ENCODE results near the gene PTBP1.
"Not testable (repeated sequence)": the region's sequence is repeated elsewhere in the genome, so short reads cannot be mapped to it uniquely, and the experiment has no call there.

PTBP1 gene

DNA sequence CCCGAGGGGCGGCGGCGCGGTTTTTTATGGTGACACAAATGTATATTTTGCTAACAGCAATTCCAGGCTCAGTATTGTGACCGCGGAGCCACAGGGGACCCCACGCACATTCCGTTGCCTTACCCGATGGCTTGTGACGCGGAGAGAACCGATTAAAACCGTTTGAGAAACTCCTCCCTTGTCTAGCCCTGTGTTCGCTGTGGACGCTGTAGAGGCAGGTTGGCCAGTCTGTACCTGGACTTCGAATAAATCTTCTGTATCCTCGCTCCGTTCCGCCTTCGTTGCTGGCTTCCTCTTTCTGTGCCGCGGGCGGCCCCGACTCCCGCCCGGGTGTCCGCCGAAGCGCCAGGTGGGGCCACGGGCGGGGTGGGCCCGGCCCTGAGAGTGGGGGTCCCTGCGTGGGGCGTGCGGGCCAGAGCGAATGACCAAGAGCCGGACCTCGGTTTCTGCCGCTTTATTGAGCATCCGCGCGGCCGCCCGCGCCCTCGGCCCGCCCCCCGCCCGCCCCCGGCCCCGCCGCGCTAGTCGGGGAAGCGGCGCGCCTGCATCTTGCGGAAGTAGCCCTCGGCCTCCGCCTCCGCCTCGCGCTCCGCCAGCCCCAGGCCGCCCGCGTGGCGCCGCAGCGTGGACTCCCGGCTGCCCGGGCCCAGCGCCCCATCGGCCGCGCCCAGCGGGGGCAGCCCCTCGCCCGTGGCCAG is 14.9 kb downstream of the PTBP1 start:
- DNase-seq: no peak

DNA sequence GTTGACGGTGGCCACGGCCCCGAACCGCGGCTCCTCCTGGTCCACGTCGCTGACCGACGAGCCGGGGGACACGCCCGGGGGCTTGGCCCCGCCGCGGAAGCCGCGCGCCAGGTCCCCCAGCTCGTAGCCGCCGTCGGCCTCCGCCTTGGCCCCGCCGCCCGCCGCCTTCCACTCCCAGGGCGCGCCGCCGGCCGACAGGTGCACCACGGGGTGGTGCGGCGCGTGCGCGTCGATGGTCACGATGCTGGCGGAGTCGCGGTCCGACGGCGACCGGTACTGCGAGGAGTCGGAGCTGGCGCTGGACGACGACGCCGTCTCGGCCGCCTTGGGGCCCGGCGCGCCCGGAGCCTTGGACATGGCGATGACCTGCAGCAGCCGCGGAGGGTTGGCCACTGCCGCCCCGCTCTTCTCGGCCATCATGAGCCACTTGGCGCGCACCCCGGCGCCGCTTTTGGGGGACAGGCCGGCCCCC is 15.5 kb downstream of the PTBP1 start:
- DNase-seq: no peak

DNA sequence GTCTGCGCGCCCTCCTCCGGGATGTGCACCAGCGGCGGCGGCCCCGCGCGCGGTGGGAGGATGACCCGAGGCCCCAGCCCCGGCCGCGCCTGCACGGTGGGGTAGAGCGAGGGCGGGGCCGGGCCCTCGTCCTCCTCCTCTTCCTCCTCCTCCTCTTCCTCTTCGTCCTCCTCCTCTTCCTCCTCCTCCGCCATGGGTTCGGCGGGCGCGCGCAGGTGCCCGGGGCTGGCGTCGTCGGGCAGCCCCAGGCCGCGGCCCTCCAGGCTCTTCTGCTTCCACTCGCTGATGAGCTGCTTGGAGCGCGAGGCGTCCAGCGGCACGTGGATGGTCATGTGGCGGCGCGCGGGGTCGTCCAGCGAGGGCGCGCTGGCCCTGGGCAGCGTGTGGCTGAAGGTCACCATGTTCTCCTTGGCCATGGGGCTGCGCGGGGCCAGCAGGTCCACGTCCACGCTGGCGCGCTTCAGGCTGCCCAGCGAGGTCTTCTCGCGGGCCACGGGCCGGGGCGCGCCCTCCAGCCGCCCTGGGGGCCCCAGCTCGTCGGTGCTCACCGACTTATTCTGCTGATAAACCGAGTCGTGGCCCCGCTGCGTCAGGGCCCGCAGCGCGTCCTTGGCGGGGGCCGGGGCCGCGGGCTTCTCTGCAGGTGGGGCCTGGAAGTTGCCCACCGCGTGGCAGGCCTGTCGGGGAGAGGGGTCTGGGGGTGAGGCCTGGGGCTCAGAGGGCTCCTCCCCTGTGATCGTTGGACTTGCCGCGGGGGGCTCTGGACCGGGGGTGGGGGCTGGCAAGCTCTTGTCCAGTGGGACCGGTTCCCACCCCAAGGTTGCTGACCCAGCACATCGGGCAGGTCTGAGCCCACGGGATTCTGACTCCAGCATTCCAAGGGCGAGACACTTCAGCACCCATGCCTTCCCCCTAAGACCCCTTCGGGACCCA is 16.2 kb downstream of the PTBP1 start:
- no peak for DNase-seq

- DNase-seq: no peak
Observed at GRCh38 chr19:814152-815078, 17.2 kb downstream of the PTBP1 start.

DNA sequence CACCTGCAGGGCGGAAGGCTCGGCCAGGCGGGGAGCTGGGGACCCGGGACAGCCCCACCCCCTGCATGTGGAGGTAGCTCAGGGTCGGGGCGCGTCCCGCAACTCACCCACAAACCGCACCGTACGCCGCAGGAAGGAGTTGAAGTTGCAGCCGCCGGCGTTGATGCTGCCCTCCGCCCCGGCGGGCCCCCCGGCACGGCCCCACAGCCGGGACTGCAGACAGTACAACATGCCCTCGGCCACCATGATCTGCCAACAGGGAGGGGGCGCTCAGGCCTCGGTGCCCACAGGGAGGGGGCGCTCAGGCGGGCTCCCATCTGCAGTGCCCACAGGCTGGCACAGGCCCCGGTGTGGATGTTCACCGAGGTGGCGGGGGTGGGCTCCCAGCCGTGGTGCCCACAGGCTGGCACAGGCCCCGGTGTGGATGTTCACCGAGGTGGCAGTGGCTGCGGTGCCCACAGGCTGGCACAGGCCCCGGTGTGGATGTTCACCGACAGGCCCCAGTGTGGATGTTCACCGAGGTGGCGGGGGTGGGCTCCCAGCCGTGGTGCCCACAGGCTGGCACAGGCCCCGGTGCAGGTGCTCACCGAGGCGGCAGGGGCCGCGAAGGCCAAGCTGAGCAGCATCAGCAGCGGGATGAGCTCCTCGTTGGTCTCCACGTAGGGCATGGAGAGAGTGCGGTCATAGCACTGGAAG is 18.0 kb downstream of the PTBP1 start:
- DNase-seq: no peak

- no peak for DNase-seq
Observed at GRCh38 chr19:815775-816499, 18.7 kb downstream of the PTBP1 start.

DNA sequence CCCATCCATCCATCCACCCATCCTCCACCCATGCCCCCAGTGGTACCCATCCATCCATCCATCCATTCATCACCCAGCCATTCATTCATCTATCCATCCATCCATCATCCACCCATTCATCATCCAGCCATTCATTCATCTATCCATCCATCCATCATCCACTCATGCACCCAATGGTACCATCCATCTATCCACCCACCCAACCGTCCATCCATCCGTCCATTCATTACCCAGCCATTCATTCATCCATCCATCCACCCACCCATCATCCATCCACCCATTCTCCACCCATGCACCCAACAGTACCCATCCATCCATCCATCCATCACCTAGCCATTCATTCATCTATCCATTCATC is 19.2 kb downstream of the PTBP1 start:
- DNase-seq: no peak

GRCh38 chr19:820212-820611 is 23.0 kb downstream of the PTBP1 start:
- DNase-seq: not testable (repeated sequence)

DNA sequence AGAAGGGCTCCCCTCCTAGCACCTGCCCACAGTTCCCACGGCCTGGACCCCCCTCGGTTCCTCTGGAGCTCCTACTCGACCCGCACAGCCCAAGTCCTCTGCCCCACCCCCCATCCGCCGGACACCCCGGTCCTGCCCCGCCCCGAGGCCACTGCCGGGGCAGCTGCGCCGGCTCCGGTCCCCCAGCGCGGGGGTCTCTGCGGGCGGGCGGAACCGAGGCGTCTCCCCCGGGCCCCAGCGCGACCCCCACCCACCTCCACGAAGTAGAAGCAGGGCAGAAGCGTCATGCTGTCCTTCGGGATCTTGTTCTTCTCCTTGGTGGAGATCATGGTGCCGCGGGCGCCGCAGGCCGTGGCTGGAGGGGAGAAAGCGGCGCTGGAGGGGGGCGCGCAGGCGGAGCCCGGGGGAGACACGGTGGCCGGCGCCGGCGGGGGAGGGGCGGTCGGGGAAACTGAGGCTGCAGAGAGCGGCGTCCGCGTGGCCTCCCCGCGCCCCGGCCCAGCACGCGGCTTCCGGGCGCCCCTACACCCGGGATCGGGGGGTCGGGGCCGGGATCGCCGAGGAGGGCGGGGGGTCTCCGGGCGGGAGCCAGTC is 24.1 kb downstream of the PTBP1 start:
- DNase-seq: no peak

- no peak for DNase-seq
Observed at GRCh38 chr19:821825-822503, 24.7 kb downstream of the PTBP1 start, which contains the start of gene PLPPR3. TSS of gene PLPPR3 (minus strand) at chr19:821955. CDS start at chr19:821559, 396 bp downstream.

- no peak for DNase-seq
Observed at GRCh38 chr19:823565-824121, 26.4 kb downstream of the PTBP1 start.

DNA sequence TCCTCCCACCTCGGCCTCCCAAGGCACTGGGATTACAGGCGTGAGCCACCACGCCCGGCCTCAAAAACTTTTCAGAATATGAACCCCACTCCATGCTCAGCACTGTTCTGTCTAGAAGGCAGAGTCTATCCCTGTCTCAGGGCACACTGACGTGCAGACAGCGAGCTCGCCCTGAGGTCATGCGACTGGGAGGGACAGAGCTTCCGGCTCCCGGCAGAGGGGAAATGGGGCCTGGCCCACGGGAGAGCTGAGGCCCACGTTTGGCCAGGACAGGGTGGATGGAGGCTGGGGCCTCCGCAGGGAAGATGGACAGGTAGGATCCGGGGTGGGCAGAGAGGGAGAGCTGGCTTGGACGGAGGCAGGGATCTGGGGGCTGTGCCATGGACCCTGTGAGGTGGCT is 27.6 kb downstream of the PTBP1 start:
- DNase-seq: no peak

DNA sequence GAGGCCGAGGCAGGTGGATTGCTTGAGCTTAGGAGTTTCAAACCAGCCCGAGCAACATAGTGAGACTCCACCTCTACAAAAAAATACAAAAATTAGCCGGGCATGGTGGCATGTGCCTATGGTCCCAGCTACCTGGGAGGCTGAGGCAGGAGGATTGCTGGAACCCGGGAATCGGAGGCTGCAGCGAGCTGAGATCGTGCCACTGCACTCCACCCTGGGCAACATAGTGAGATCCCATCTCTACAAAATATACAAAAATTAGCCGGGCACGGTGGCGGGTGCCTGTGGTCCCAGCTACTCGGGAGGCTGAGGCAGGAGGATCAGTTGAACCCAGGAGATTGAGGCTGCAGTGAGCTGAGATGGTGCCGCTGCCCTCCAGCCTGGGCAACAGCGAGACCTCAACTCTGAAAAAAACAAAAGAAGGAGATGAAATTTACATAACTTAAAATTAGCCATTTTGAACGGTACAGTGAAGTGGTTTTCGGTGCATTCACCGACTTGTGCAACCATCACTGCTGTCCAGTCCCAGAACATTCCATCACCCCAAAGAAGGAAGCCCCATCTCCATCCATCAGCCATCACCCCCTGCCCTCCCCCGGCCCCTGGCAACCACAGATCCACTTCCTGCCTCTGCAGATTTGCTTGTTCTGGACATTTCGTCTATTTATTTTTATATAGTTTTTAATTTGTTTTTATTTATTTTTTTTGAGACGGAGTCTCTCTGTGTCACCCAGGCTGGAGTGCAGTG is 28.8 kb downstream of the PTBP1 start:
- DNase-seq: no peak

DNA sequence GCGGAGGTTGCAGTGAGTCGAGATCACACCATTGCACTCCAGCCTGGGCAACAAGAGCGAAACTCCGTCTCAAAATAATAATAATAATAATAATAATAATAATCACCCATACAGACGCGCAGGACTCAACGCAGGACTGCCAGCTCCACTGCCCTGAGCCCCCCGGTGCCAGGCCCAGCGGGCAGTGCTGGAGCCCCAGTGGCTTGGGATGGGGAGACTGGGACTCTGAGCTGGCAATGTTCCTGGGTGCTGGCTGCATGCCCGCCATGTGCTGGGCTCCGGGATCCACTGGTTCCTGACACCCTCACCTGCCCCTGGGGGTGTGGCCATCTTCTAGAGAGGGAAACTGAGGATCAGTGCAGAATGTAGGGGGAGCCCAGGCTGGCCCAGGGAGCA is 30.1 kb downstream of the PTBP1 start:
- no peak for DNase-seq

DNA sequence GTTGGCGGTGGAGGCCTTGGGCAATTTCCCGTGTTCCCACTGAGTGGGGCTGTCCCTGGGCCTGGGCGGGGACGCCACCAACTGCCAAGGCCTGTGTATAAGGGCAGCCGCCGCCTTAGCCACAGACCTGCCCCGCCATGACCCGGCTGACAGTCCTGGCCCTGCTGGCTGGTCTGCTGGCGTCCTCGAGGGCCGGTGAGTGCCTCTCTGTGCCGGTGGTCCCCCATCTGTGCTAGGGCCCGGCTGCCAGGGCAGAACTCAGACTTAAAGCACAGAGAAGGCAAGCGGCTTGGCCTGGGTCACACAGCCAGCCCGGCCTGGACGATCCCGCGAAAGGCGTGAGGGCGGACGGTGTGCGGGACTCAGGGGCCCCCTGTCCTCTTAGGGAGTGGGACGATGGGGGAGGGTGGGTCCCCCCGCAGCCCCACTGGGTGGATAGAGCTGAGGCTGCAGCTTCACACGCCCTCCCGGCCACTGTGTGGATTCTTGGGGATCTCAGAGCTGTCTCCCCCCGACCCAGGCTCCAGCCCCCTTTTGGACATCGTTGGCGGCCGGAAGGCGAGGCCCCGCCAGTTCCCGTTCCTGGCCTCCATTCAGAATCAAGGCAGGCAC is 30.6 kb downstream of the PTBP1 start, which contains the start of gene AZU1:
Gene AZU1, plus strand, starts transcription at position 128 of the 612 bp plus-strand sequence. Its CDS starts 10 bp downstream, at position 138.
- no peak for DNase-seq

DNA sequence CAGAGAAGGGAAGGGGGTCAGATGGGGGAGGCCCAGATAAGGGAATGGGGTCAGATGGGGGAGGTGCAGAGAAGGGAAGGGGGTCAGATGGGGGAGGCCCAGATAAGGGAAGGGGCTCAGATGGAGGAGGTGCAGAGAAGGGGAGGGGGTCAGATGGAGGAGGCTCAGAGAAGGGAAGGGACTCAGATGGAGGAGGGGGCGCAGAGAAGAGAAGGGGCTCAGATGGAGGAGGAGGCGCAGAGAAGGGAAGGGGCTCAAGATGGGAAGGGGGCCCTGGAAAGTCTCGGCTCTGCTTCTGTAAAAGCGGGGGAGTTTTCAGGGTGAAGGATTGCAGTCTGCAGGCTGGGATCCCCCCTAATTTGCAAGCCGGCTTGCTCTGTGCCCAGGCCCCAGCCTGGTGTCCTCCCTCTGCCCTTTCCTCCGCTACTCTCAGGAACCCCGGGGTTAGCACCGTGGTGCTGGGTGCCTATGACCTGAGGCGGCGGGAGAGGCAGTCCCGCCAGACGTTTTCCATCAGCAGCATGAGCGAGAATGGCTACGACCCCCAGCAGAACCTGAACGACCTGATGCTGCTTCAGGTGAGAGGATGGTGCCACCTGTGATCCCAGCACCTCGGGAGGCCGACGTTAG is 32.0 kb downstream of the PTBP1 start:
- no peak for DNase-seq

- no peak for DNase-seq
Observed at GRCh38 chr19:831407-832369, 34.4 kb downstream of the PTBP1 start.

Measured in NCI-H2107 (cell line).